ENCODE measurements around the gene OSTM1.

Gene OSTM1

GRCh38 chr6:108100003-108100402 is 25.5 kb upstream of the OSTM1 start:
- no peak for DNase-seq

DNA sequence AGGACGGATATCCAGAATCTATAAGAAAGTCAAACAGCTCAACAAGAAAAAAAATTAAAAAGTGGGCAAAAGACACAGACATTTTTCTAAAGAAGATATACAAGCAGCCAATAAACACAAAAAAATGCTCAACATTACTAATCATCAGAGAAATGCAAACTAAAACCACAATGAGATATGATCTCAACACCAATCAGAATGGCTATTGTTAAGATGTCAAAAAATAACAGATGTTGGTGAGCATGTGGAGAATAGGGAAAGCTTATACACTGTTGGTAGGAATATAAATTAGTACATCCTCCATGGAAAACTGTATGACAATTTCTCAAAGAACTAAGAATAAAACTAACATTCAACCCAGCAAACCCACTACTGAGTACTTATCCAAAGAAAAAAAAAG is 23.3 kb upstream of the OSTM1 start:
- no peak for DNase-seq

GRCh38 chr6:108093781-108094300 is 19.3 kb upstream of the OSTM1 start:
- DNase-seq = no peak

- DNase-seq = no peak
These were observed 16.7 kb upstream of the OSTM1 start for GRCh38 chr6:108091288-108091687.

GRCh38 chr6:108083349-108083748 is 8.8 kb upstream of the OSTM1 start:
- DNase-seq = no peak

DNA sequence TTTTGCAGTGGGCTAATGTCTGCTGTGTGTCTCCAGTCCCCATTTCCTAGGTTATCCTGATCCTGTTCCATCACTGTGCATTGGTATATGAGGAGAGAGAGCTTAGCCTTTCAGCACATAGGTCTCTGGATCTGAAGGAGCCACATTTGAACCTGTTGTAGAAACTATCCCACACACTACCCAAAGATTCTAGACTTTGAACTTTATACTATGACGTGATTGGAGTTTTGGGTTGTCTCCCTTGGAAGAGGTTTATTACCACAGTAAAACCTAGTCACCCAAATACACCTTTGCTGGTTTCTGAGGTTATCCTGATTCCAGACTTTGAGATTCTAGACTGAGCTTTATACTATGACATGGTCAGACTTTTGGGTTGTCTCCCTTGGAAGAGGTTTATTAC is 8.0 kb upstream of the OSTM1 start:
- no peak for DNase-seq

GRCh38 chr6:108080010-108080780 is 5.7 kb upstream of the OSTM1 start:
- no peak for DNase-seq

DNA sequence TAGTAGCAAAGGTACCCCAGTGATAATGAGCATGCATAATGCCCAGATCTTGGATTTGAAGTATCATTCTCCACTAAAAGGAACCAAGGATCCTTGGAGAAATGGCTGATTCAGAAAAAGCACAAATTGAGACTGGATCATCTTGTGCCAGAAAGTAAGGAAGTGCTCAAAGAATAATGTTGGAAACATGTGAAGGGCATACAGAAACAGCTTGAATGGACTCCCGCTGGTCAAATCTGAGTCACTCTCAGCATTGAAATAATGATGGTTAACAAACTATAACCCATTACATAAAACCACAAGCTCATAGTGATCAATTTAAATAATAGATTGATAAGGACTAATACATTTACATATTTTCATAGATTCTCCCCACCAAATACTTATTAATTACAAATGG is 3.6 kb upstream of the OSTM1 start:
- no peak for DNase-seq

GRCh38 chr6:108074057-108074358 is 533 bp downstream of the OSTM1 start:
- DNase-seq = no peak

DNA sequence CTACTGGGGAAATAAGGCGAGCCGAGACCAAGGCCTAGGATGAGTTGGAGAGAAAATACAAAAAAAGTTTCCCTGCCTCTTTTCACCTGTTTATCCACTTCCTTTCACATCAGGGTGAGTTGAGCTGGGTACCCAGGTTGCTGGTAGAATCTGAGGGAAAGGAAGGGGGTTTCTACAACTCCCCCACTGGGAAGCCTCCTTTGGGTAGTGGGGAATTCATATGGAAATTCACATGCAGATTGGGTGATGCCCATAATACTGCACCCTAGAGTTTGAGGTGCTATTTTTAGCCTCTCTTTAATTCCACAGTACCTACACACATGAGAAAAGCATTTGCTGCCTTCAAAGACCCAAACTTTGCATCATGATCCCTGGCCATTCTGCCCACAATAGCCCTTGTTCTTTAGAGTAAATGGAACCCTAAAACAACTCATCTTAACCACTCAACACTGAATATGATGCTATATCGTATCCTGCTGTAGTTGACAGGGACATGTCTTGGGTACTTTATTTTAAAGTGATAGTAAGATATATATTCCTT is 2.7 kb downstream of the OSTM1 start:
- DNase-seq = no peak

DNA sequence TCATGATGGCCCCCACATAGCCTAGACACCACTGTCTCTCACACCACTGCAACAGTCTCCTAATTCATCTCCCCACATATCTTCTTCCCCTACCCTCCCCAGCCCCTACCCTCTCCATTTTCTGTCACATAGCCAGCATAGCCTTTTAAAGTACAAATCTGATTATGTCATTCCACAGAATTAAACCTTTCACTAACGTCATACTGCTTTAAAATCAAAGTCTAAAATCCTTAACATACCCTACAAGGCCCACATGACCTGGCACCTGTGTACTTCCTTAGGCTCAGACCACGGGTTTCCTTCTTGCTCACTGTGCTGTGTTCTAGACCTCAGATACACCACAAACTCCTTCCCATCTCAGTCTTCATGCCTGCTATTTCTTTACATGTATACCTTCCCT is 5.9 kb downstream of the OSTM1 start:
- no peak for DNase-seq

DNA sequence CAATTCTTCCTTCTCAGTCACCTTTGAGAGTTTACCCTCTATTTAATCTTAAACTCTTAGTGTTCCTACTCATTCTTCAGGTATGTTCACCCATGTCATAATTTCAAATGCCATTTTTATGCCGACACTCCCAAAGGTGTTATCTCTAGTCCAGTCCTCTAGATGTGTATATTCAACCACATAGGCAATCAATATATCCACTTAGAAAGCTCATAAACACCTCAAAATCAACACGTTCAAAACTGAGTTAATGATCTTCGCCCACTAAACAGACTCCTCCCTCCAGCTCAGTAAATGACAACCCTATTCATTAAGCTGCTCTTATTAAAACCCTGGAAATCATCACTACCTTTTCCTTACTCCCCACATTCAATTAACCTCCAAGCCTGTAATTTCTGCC is 6.4 kb downstream of the OSTM1 start:
- no peak for DNase-seq

- DNase-seq = no peak
These were observed 21.8 kb downstream of the OSTM1 start for GRCh38 chr6:108052706-108053105.

DNA sequence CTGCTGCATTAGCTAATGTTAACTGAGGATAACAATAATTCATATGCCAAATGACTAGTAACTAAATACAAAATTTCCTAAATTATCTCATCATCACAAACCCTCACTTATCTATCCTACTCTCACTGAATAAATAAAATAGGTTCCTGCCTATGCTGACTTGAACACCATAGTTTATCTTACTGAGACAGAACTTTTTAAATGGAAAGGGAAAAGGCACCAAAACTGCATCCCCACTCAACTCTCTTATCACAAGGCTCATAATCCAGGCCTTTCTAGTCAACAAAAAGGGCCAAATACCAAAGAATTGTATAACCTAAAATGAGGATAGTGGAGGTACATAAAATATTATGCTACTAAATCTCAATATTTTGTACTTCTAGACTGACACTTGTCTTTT is 23.1 kb downstream of the OSTM1 start:
- no peak for DNase-seq

DNA sequence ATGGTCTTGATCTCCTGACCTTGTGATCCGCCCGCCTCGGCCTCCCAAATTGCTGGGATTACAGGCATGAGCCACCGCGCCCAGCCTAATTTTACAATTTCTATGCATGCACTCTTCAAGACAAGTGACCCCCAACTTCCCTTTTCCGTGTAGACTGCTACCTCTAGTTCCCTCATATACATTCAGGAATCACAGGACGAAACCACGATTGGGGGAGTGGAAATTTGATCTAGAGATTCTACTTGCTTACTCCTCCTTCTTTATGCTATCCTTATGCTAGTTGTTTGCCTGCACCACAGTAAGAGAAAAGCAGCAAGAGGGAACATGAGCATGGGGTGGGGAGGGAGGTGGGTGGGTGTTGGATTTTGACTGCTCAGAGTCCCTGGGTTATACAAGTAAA is 34.9 kb downstream of the OSTM1 start:
- no peak for DNase-seq

DNA sequence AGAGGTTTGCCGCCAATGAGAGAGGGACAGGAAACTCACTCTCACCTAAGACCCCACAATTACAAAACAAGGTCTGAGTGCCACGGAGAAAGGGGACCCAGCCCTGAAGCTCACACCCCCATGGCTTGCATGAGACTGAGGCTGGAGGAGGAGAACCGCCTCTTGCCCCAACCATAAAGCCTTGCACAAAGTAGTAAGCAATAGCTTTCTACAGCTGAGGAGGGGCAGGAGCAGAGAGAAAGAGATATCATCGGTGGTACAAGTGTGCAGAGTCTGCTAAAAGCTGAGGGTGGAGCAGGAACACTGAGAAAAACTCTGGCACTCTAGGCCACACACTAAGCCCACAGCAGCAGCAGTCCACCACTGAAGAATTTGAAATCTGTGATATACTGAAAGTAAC is 37.7 kb downstream of the OSTM1 start:
- DNase-seq = no peak

DNA sequence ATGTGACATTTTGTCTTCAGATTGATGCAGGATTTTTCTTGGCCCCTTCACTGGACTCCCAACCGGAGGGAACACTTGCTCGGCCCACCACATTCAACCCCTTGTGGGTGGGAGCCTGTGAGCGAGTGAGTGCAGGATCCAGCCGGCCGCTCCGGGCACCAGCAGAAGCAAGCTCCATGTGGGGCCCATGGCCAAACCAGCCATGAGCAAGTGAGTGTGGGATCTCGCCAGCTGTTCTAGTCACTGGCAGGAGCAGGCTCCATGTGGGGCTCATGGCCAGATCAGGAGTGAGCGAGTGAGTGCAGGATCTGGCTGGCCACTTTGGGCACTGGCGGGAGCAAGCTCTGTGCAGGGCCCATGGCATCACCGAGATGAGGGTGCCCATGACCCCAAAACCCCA is 42.6 kb downstream of the OSTM1 start:
- no peak for DNase-seq

DNA sequence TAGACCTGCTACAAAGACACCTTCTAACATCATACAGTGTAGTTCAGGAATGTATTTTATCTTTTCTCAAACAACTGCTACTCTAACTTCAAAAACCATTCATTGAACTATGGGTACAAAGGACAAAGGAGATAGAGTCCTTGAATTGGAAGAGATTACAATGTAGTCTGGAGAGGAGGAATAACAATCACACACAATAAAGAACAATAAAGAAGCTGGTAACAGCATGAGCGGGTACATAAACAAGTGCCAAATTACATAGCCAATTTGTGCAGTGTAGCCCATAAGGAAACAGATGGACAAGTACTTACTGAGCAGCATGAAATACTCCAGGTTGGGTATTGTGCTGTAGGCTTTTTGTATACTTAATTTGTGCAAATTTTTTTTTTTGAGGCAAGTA is 44.3 kb downstream of the OSTM1 start:
- DNase-seq = no peak

- no peak for DNase-seq
These were observed 45.2 kb downstream of the OSTM1 start for GRCh38 chr6:108029226-108029921.

GRCh38 chr6:108027594-108027993 is 46.9 kb downstream of the OSTM1 start:
- no peak for DNase-seq

DNA sequence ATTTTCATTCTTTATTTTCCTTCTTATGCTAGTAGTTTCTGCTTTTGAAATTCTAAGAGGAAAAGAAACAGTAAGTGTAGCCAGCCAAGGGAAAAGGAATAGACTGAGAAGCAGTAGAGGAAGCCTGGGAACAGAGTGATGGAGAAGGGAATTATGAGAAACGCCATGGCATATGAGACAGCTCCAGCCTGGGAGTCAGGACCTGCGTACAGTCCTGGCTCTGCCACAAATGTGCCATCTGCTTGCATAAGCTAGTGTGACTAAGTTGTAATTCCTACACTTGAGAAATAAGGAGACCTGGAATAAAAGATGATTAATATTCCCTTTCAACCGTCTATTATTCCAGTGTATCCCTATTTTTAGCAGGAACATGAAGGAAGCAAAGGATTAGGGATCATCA is 47.5 kb downstream of the OSTM1 start:
- no peak for DNase-seq

DNA sequence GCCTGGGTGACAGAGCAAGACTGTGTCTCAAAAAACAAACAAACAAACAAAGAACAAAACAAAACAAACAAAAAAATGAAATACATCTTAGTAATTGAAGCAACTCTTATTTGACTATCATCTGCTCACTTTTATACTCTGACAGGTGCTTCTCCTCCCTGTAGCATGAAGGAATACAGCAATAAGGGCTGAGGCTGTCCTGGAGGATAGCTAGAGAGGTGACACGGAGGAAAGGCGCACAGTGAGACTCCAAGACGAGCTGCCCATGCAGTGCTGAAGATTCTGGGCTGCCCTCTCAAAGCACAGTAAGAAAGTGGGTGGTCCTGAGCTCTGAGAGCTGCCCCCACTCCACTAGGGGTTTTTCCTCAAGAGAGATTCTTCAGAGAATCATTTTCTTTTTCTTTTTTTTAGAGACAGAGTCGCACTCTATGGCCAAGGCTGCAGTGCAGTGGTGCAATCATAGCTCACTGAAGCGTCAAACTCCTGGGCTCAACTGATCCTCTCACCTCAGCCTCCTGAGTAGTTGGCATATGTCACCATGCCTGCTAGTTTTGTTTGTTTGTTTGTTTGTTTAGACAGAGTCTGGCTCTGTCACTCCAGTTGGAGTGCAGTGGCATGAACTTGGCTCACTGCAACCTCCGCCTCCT is 50.0 kb downstream of the OSTM1 start:
- no peak for DNase-seq

DNA sequence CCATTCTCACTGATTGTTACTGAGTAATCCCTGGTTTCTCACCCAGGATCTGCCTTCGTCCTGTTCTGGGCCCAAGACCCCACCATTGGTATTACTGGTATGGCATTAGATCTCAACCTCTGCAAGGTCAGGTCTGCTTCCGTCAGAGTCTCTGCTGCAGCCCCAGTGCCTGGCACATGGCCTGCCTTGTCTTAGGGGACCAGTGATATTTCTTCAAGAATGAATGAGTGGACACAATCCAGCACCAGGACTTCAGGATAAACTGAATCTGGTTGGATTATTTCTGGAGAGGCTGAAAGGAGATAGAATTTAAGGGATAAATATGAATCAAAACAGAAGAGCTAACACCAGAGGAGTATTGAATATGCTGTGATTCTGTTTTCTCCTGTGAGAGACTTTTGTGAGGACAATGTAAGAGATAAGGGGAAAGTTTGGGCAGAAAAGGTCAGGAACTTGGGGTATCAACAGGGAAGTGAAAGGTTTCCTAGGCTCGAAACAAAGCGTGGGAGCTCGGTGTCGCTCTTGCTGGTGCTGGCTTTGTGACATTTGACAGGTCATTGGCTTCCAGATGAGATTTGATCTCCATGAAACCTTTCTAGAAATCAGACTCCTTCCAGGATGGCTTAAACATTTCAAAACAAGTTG is 53.9 kb downstream of the OSTM1 start:
- no peak for DNase-seq

Measured in activated CD4-positive, alpha-beta T cell treated with anti-CD3 and anti-CD28 coated beads, Interleukin-2, amount 50 U/mL, for 1 hour (primary cell).